Heart left ventricle (tissue), 13 donors: Measurements from ENCODE around the gene GPR27.

Experiments used
- POLR2A ChIP-seq, 2 donors: fragments of 450-650 bp; IDR thresholded peaks; one replicate each; pipeline ENCODE4 v1.6.1; 2017; ENCODE audit warnings: antibody characterized with exemption in 2 of 2, mild to moderate bottlenecking in 2 of 2, moderate library complexity in 2 of 2
- TF ChIP-seq, protein P1 (sequence below), 12 donors: fragments of 200-600 bp; sonication (generic) in 4 of 12; IDR thresholded peaks; one replicate each; pipeline versions ENCODE4 v1.5.0 to v1.8.0; 2018 to 2022; ENCODE audit warnings: antibody characterized with exemption in 12 of 12, mild to moderate bottlenecking in 5 of 12
- donor health status: ischemic (EF 13 %, LVEDD 7.1; RV severe dilation, severe dysfunction).
- donor health status: DM: no; HTN: yes; CAD: no.
- donor health status: DM: no; HTN: no; CAD: no.
- donor health status: ischemic (EF 25% LVEDD 6.9; RV normal size, moderate dysfunction).
- donor health status: ischemic (EF 25% LVEDD 5.7; RV mildly dilated, moderate dysfunction).
- donor health status: ischemic (EF 35%, LVEDD 5.7; RV mildly dilated, moderate dysfunction).
- donor health status: nonischemic (EF 11% LVEDD 7.7; RV severe dilation, severe dysfunction).
- donor health status: DM: yes; HTN: yes; CAD: no.
- donor health status: PGD.
- donor health status: ischemic (EF 29% LVEDD 5.4; RV normal size, mild dysfunction).
- donor health status: nonischemic (EF 23%, LVEDD 6.1; RV moderate dilation, normal function).

DNA sequence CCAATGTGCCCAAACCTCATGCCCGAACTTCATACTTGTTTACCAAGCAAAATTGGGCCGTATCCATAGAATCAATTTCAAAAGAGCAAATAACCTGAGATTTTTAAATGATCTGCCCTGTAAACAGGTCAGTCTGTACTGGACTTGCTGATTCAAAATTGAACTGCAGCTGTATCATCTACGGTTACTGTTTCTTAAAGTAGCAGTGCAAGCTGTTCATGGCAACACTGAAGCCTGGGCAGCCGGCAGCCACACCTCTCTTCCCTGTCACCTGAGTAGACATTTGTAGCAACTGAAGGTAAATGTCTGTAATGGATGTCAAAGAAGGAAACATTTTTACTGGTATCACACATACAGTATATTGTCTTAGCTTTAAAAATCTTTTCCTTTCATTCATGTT is 39.1 kb upstream of the GPR27 start:
- TF ChIP-seq, protein P1, sequence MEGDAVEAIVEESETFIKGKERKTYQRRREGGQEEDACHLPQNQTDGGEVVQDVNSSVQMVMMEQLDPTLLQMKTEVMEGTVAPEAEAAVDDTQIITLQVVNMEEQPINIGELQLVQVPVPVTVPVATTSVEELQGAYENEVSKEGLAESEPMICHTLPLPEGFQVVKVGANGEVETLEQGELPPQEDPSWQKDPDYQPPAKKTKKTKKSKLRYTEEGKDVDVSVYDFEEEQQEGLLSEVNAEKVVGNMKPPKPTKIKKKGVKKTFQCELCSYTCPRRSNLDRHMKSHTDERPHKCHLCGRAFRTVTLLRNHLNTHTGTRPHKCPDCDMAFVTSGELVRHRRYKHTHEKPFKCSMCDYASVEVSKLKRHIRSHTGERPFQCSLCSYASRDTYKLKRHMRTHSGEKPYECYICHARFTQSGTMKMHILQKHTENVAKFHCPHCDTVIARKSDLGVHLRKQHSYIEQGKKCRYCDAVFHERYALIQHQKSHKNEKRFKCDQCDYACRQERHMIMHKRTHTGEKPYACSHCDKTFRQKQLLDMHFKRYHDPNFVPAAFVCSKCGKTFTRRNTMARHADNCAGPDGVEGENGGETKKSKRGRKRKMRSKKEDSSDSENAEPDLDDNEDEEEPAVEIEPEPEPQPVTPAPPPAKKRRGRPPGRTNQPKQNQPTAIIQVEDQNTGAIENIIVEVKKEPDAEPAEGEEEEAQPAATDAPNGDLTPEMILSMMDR (IDR thresholded peaks at IDR 0.05): no peak
- no peak for TF ChIP-seq POLR2A (IDR thresholded peaks at IDR 0.05)
